Left lung (tissue), 10 donors: ENCODE results near the gene SVEP1. TPM values are rescaled to one million over a fixed set of nuclear protein-coding genes. Genes with fewer than 3 reads are reported as not detected.

Experiments used
- ATAC-seq: fragments of 200-7000 bp; cut with Tn5 transposase; one replicate; pipeline ENCODE4 v1.9.1; 2020; ENCODE audit warnings: moderate library complexity
- DNase-seq, 4 donors: peaks; one replicate each; pipeline ENCODE4 v3.0.0-alpha.2; 2013 to 2020
- H3K27ac ChIP-seq, 2 donors: fragments of 200-600 bp; sonication (generic) in 1 of 2; one replicate each; pipeline versions ENCODE4 v1.5.0 to v1.8.0; 2020 to 2021
- H3K27me3 ChIP-seq, 2 donors: fragments of 200-600 bp; sonication (generic) in 1 of 2; one replicate each; pipeline versions ENCODE4 v1.5.0 to v1.8.0; 2020 to 2021
- H3K36me3 ChIP-seq, 2 donors: fragments of 200-600 bp; sonication (generic) in 1 of 2; one replicate each; pipeline versions ENCODE4 v1.5.0 to v1.8.0; 2020 to 2021
- H3K4me1 ChIP-seq, 2 donors: fragments of 200-600 bp; one replicate each; pipeline ENCODE4 v1.8.0; 2021
- H3K4me3 ChIP-seq, 2 donors: fragments of 200-600 bp; sonication (generic) in 1 of 2; one replicate each; pipeline versions ENCODE4 v1.5.0 to v1.8.0; 2020 to 2021; ENCODE audit warnings: mild to moderate bottlenecking in 1 of 2
- H3K9me3 ChIP-seq, 2 donors: fragments of 200-600 bp; sonication (generic) in 1 of 2; one replicate each; pipeline versions ENCODE4 v1.5.0 to v1.8.0; 2020 to 2021
- intact Hi-C, 2 donors: fragments of 100-400 bp; cut with DNase I; formaldehyde crosslinking; loops; one replicate each; pipeline versions ENCODE4 v1.11.2 to v1.14.2; 2022
- polyA plus RNA-seq, 6 donors: library from polyadenylated mRNA; unstranded; fragments of 120-200 nt; gene quantifications; one replicate each; pipeline ENCODE4 v1.2.1, GENCODE V29; 2013; ENCODE audit not compliant: insufficient read length in 6 of 6
- total RNA-seq, 2 donors: library from RNA; stranded (reverse); fragmentation: NEBNext Ultra II Directional; extraction: Animal tissue kit (Norgen Biotek cat#: 25700); gene quantifications; one replicate each; pipeline ENCODE4 v1.2.1, GENCODE V29; 2021
- TF ChIP-seq, protein P1 (sequence below), 2 donors: fragments of 200-600 bp; sonication (generic) in 1 of 2; IDR thresholded peaks; one replicate each; pipeline versions ENCODE4 v1.5.0 to v1.8.0; 2021; ENCODE audit warnings: antibody characterized with exemption in 2 of 2
- donor health status: DM: no; HTN: yes; CAD: no.
- donor health status: DM: no; HTN: no; CAD: no.

Gene SVEP1
- total and polyA plus RNA-seq, 8 donors: 21.7 to 36.2 (median 27.7) TPM

DNA sequence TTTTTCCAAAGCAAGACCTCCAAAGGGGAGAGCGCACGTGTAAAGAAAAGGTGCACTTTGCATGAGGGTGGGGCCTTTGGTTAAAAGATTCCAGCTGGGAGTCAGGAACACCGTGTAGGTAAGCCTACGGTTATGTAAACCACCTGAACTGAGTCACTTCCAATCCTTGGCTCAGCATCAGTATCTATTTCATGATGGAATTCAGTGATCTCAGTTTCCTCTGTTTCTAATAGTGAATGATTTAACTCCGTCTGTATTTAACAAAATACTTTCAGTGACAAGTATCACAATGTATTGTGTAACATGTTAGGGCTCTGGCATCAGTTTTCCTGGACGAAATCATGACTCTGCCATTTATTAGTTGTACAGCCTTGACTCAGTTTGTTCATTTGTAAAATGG is 1.3 kb upstream of the SVEP1 start:
- intact Hi-C loops: no loop called here
- no peak overlapping the region for H3K27ac ChIP-seq

DNA sequence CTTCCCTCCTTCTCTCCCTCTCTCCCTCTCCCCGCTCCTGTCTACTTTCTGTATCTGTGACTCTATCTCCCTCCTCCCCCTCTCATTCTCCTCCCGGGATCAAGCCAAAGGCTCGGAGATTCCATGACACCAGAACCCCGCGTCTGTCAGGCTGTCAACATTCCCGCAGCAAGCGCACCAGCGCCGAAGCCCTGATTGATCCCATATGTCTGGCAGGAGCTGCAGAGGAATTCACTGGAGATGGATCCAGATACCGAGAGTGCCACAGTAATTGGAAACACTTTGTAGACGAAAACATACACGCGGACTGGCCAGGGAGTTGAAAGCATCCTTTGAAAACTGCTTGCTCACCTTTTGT is 300 bp upstream of the SVEP1 start:
- Histone ChIP-seq H3K9me3 (no peaks in the 10 kb centered on the region), H3K27ac (peak overlapping the region; percentile 73 to 81), H3K27me3 (peaks cover 32 to 62% of the 10 kb centered on the region in 2 donors), H3K36me3 (no peaks in the 10 kb centered on the region), H3K4me3 (peak overlapping the region; percentile 40 to 55), H3K4me1 (peaks cover 0 to 9% of the 10 kb centered on the region in 2 donors)
- TF ChIP-seq, protein P1, sequence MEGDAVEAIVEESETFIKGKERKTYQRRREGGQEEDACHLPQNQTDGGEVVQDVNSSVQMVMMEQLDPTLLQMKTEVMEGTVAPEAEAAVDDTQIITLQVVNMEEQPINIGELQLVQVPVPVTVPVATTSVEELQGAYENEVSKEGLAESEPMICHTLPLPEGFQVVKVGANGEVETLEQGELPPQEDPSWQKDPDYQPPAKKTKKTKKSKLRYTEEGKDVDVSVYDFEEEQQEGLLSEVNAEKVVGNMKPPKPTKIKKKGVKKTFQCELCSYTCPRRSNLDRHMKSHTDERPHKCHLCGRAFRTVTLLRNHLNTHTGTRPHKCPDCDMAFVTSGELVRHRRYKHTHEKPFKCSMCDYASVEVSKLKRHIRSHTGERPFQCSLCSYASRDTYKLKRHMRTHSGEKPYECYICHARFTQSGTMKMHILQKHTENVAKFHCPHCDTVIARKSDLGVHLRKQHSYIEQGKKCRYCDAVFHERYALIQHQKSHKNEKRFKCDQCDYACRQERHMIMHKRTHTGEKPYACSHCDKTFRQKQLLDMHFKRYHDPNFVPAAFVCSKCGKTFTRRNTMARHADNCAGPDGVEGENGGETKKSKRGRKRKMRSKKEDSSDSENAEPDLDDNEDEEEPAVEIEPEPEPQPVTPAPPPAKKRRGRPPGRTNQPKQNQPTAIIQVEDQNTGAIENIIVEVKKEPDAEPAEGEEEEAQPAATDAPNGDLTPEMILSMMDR (IDR thresholded peaks at IDR 0.05): no peak
- intact Hi-C loops: no loop called here
- ATAC-seq: peak; percentile 18
- peak in 1 of 4 donors; percentile 36 for DNase-seq

More for the DNA sequence above, 1.3 kb upstream of the SVEP1 start:
- DNase-seq (no peak), ATAC-seq (no peak)
- Histone ChIP-seq H3K4me3 (no peak overlapping the region), H3K4me1 (peaks cover 0 to 9% of the 10 kb centered on the region in 2 donors), H3K9me3 (no peaks in the 10 kb centered on the region), H3K27me3 (peaks cover 32 to 62% of the 10 kb centered on the region in 2 donors), H3K36me3 (no peaks in the 10 kb centered on the region)
- TF ChIP-seq, protein P1 (IDR thresholded peaks at IDR 0.05): no peak

DNA sequence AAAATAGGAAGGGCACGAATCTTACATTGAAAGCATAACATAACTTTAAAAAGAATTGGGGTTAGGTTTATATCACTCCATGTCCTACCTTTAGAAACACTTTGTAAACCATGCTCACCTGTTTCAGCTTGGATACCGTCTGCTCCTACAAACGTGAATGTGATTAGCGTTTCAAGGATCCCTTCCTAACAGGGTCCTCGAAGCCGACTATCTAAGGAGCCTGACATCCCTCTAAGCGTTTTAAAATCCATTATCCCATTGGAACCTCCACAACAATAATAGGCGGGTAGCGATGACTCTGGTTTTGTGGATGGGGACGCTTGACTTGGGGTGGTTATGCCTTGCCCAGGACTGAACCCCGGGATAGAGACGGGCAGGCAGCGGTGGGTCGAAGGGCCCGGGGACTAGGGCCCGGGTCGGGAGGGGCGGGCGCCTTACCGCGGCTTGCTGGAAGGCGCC is 937 bp downstream of the SVEP1 start:
- TF ChIP-seq, protein P1 (IDR thresholded peaks at IDR 0.05): no peak
- Histone ChIP-seq H3K27me3 (peaks cover 32 to 62% of the 10 kb centered on the region in 2 donors), H3K4me3 (peak overlapping the region; percentile 40 to 55), H3K36me3 (no peaks in the 10 kb centered on the region), H3K9me3 (no peaks in the 10 kb centered on the region), H3K4me1 (peaks cover 0 to 9% of the 10 kb centered on the region in 2 donors), H3K27ac (peak overlapping the region; percentile 73 to 81)
- ATAC-seq: no peak
- intact Hi-C loops: no loop called here
- DNase-seq: no peak

DNA sequence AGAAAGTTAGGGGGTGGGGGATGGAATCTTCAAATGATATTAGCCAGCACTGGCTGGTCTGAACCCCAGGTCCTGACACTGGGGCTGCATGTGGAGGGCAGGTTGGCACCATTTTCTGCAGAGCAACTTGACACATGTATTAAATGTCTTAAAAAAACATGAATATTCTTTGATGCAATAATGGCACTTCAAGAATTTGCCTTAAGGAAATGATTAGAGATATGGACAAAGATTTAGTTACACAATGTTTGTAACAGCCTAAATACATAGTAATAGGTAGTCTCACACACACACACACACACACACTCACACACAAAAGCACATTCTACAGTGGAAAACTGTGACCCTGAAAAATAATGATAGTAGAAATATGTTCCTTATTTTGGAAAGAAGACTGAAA is 3.6 kb downstream of the SVEP1 start:
- no peak overlapping the region for H3K4me3 ChIP-seq
- H3K9me3 ChIP-seq: no peaks in the 10 kb centered on the region
- intact Hi-C loops: no loop called here
- H3K36me3 ChIP-seq: no peaks in the 10 kb centered on the region
- no peak overlapping the region for H3K27ac ChIP-seq
- ATAC-seq (no peak), DNase-seq (no peak)
- peaks cover 32 to 48% of the 10 kb centered on the region in 2 donors for H3K27me3 ChIP-seq
- peaks cover 0 to 9% of the 10 kb centered on the region in 2 donors for H3K4me1 ChIP-seq
- TF ChIP-seq, protein P1 (IDR thresholded peaks at IDR 0.05): no peak

DNA sequence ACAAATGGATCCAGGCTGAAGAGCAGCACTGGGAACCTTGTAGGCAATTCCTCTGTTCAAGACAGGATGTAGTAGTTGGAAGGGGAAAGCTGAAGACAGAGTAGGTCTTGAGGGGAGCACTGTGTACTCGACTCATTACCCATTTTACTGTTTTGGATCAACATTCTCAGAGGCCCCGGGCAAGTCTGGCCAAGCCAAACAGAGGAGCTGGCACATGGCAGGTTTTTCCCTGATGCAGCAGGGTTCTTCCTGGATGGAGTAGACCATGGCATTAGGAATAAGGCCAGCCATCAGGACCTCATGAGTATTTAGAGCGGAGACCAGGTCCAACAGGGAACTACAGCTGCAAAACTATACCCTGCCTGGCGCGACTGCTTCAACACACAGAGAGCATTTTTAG is 4.4 kb downstream of the SVEP1 start:
- Histone ChIP-seq H3K9me3 (no peaks in the 10 kb centered on the region), H3K27me3 (peaks cover 24 to 40% of the 10 kb centered on the region in 2 donors), H3K27ac (no peak overlapping the region), H3K4me3 (no peak overlapping the region), H3K36me3 (no peaks in the 10 kb centered on the region), H3K4me1 (peaks cover 0 to 9% of the 10 kb centered on the region in 2 donors)
- no peak for ATAC-seq
- DNase-seq: no peak
- TF ChIP-seq, protein P1 (IDR thresholded peaks at IDR 0.05): no peak
- intact Hi-C loops: no loop called here
